ENCODE measurements around the gene HMOX2. TPM values are rescaled to one million over a fixed set of nuclear protein-coding genes. Genes with fewer than 3 reads are reported as not detected.
A peak's percentile ranks its signal among the peaks of the same experiment; 100 is the strongest.

HMOX2 gene
- total RNA-seq, 1 experiment from 2014 or later, result 48.4 TPM

GRCh38 chr16:4465977-4466779 lies 10.0 kb upstream of the HMOX2 start:
- DNase-seq (ENCODE audit: low spot score), result no peak

GRCh38 chr16:4467916-4468315 lies 8.3 kb upstream of the HMOX2 start:
- DNase-seq (ENCODE audit: low spot score), result no peak

- DNase-seq (ENCODE audit: low spot score), result no peak
Measured at GRCh38 chr16:4468972-4469371, 7.2 kb upstream of the HMOX2 start.

GRCh38 chr16:4471869-4472268 lies 4.3 kb upstream of the HMOX2 start:
- no peak for DNase-seq (ENCODE audit: low spot score)

- no peak for DNase-seq (ENCODE audit: low spot score)
Measured at GRCh38 chr16:4472880-4473279, 3.3 kb upstream of the HMOX2 start.

- peak; percentile 91 for DNase-seq (ENCODE audit: low spot score)
Measured at GRCh38 chr16:4474192-4474961, 1.8 kb upstream of the HMOX2 start, which contains the start of gene NMRAL1. Gene NMRAL1 (minus strand): TSS chr16:4474625. CDS start chr16:4474132, 493 bp downstream.

- no peak for DNase-seq (ENCODE audit: low spot score)
Measured at GRCh38 chr16:4477966-4478365, 1.8 kb downstream of the HMOX2 start.

- DNase-seq (ENCODE audit: low spot score), result no peak
Measured at GRCh38 chr16:4481526-4481925, 5.3 kb downstream of the HMOX2 start.

- DNase-seq (ENCODE audit: low spot score), result no peak
Measured at GRCh38 chr16:4481963-4482362, 5.8 kb downstream of the HMOX2 start.

- no peak for DNase-seq (ENCODE audit: low spot score)
Measured at GRCh38 chr16:4486126-4486893, 10.1 kb downstream of the HMOX2 start.

GRCh38 chr16:4487955-4488498 lies 11.8 kb downstream of the HMOX2 start:
- DNase-seq (ENCODE audit: low spot score), result no peak

- no peak for DNase-seq (ENCODE audit: low spot score)
Measured at GRCh38 chr16:4488499-4488967, 12.3 kb downstream of the HMOX2 start.

GRCh38 chr16:4489030-4489429 lies 12.8 kb downstream of the HMOX2 start:
- no peak for DNase-seq (ENCODE audit: low spot score)

GRCh38 chr16:4491898-4492297 lies 15.7 kb downstream of the HMOX2 start:
- no peak for DNase-seq (ENCODE audit: low spot score)

- peak; percentile 23 for DNase-seq (ENCODE audit: low spot score)
Measured at GRCh38 chr16:4494746-4495490, 18.7 kb downstream of the HMOX2 start.

GRCh38 chr16:4495766-4496165 lies 19.6 kb downstream of the HMOX2 start:
- no peak for DNase-seq (ENCODE audit: low spot score)

- peak; percentile 37 for DNase-seq (ENCODE audit: low spot score)
Measured at GRCh38 chr16:4496305-4496704, 20.1 kb downstream of the HMOX2 start.

- DNase-seq (ENCODE audit: low spot score), result no peak
Measured at GRCh38 chr16:4498546-4499195, 22.5 kb downstream of the HMOX2 start.

GRCh38 chr16:4499196-4499555 lies 23.0 kb downstream of the HMOX2 start:
- DNase-seq (ENCODE audit: low spot score), result no peak

GRCh38 chr16:4500272-4500671 lies 24.1 kb downstream of the HMOX2 start:
- no peak for DNase-seq (ENCODE audit: low spot score)

GRCh38 chr16:4501071-4501478 lies 24.9 kb downstream of the HMOX2 start:
- DNase-seq (ENCODE audit: low spot score), result no peak
